K562 (cell line): ENCODE results near the gene ADK. TPM values are rescaled to one million over a fixed set of nuclear protein-coding genes. Genes with fewer than 3 reads are reported as not detected.

Experiments
- ATAC-seq: fragments of 200-7000 bp; cut with Tn5 transposase; 3 replicates; pipeline ENCODE4 v1.9.1; 2020; ENCODE audit warnings: moderate library complexity
- BruUV-seq: library from RNA; stranded (reverse); fragments of 400-500 nt; replicated peaks from 2 replicates; lab custom pipeline; 2021; lab: Mats Ljungman, UMichigan
- CTCF ChIA-PET: fragments of 300-600 bp; formaldehyde crosslinking; extraction: SDS; loops from one replicate; lab custom pipeline; 2021; ENCODE audit warnings: low intra/inter-chr PET ratio; lab: Yijun Ruan, JAX
- POLR2A ChIA-PET: fragments of 300-600, 350-650 bp; sonication (Branson Sonifier 250); formaldehyde crosslinking; extraction: SDS; loops from one replicate; lab custom pipeline; 2021; ENCODE audit warnings: antibody characterized with exemption, inconsistent platforms; lab: Yijun Ruan, JAX
- DNase-seq, 4 experiments: peaks; one replicate each; pipeline versions ENCODE4 v3.0.0 to v3.0.0-alpha.2; 2011 to 2018; ENCODE audit warnings: low spot score in 3 of 4, mixed read lengths in 3 of 4; ENCODE audit errors: extremely low read depth in 1 of 4
- FAIRE-seq: peaks from 2 replicates; lab custom pipeline; 2011; peaks lifted over from hg19 to GRCh38; lab: Jason Lieb, UNC
- H2AFZ ChIP-seq: 2 replicates; pipeline ENCODE4 v1.6.0; 2011; ENCODE audit warnings: low read depth, low read length, control low read depth, inconsistent platforms
- H3K27ac ChIP-seq: fragments of 200-600 bp; 3 replicates; pipeline ENCODE4 v1.8.0; 2011; ENCODE audit warnings: low read depth, mild to moderate bottlenecking, control low read depth, inconsistent platforms, low read length, moderate library complexity, mixed read lengths; ENCODE audit errors: extremely low read depth
- H3K27me3 ChIP-seq, 2 experiments: fragments of 300-600 bp in 1 of 2; 2 replicates in 1 of 2; 3 replicates in 1 of 2; pipeline versions ENCODE4 v1.6.0 to v1.8.0; 2011; ENCODE audit warnings: inconsistent platforms in 2 of 2, low read length in 2 of 2, mild to moderate bottlenecking in 1 of 2, mixed read lengths in 1 of 2, moderate library complexity in 1 of 2; ENCODE audit not compliant: control insufficient read depth in 2 of 2, insufficient read depth in 2 of 2
- H3K36me3 ChIP-seq: fragments of 300-600 bp; 3 replicates; pipeline ENCODE4 v1.8.0; 2011; ENCODE audit warnings: mild to moderate bottlenecking, low read length, inconsistent platforms; ENCODE audit not compliant: control insufficient read depth, insufficient read depth
- H3K4me1 ChIP-seq, 2 experiments: fragments of 200-600 bp in 1 of 2; replicated peaks in 1 of 2; 2 replicates in 1 of 2; 3 replicates in 1 of 2; pipeline versions ENCODE4 v1.5.1 to v1.8.0; 2011; ENCODE audit warnings: inconsistent platforms in 2 of 2, low read length in 2 of 2, mild to moderate bottlenecking in 1 of 2, mixed read lengths in 1 of 2, moderate library complexity in 1 of 2; ENCODE audit not compliant: control insufficient read depth in 2 of 2, insufficient read depth in 2 of 2
- H3K4me2 ChIP-seq: 2 replicates; pipeline ENCODE4 v1.6.1; 2011; ENCODE audit warnings: low read length, control low read depth, inconsistent platforms, mixed read lengths; ENCODE audit not compliant: insufficient read depth
- H3K4me3 ChIP-seq: fragments of 200-600 bp; sonication (generic), shearing (Covaris generic); 2 replicates; pipeline ENCODE4 v1.5.1; 2016; ENCODE audit warnings: control low read depth, inconsistent platforms
- H3K79me2 ChIP-seq: fragments of 200-600 bp; 3 replicates; pipeline ENCODE4 v1.8.0; 2011; ENCODE audit warnings: low read length, inconsistent platforms; ENCODE audit not compliant: control insufficient read depth, insufficient read depth
- H3K9ac ChIP-seq, 2 experiments: 2 replicates each; pipeline versions ENCODE4 v1.6.0 to v1.6.1; 2011; ENCODE audit warnings: low read depth in 2 of 2, low read length in 2 of 2, control low read depth in 1 of 2, inconsistent platforms in 1 of 2, mild to moderate bottlenecking in 1 of 2, mixed read lengths in 1 of 2; ENCODE audit not compliant: insufficient read depth in 1 of 2
- H3K9me1 ChIP-seq: one replicate; pipeline ENCODE4 v1.6.0; 2011; ENCODE audit warnings: inconsistent platforms, mild to moderate bottlenecking, low read length, moderate library complexity; ENCODE audit not compliant: control insufficient read depth, insufficient read depth
- H3K9me3 ChIP-seq: replicated peaks from 2 replicates; pipeline ENCODE4 v1.5.1; 2011; ENCODE audit warnings: low read depth, low read length, inconsistent platforms; ENCODE audit not compliant: control insufficient read depth, insufficient read depth
- H4K20me1 ChIP-seq: replicated peaks from 2 replicates; pipeline ENCODE4 v1.6.1; 2011; ENCODE audit warnings: low read length, inconsistent platforms, mixed read lengths; ENCODE audit not compliant: control insufficient read depth, insufficient read depth
- MXI1 ChIP-seq: IDR thresholded peaks from 2 replicates; pipeline ENCODE4 v1.6.1; 2011; ENCODE audit warnings: low read depth, mild to moderate bottlenecking, improper control_type of control experiment, low read length
- TRIM28 ChIP-seq: fragments of 450-650 bp; IDR thresholded peaks from 2 replicates; pipeline ENCODE4 v1.6.1; 2017
- ZNF384 ChIP-seq: IDR thresholded peaks from 2 replicates; pipeline ENCODE4 v1.6.1; 2012; ENCODE audit warnings: low read depth, low read length, improper control_type of control experiment
- ZNF398 ChIP-seq: fragments of 250-450 bp; sonication (Bioruptor Pico); IDR thresholded peaks from 2 replicates; pipeline ENCODE4 v1.8.0; 2021; ENCODE audit warnings: moderate library complexity, mild to moderate bottlenecking, inconsistent platforms
- ZNF589 ChIP-seq: fragments of 200-800 bp; sonication (Bioruptor generic); IDR thresholded peaks from 2 replicates; pipeline ENCODE4 v1.6.1; 2016; ENCODE audit warnings: low read depth, missing genetic modification characterization, missing compliant biosample characterization
- ZNF766 ChIP-seq: fragments of 200-800 bp; sonication (Bioruptor generic); conservative IDR thresholded peaks from 2 replicates; pipeline ENCODE4 v1.6.1; 2016; ENCODE audit warnings: missing genetic modification characterization, missing compliant biosample characterization
- WGBS: fragments of 100-300 bp; shearing (Covaris generic); methylation state at CpG from one replicate; pipeline ENCODE4 v1.1.6; 2016; ENCODE audit warnings: low coverage, mixed read lengths; ENCODE audit not compliant: insufficient coverage; ENCODE audit errors: missing lambda C conversion rate; 5-methylcytosine and 5-hydroxymethylcytosine counted together
- in situ Hi-C: fragments of 300-500 bp; cut with MboI; formaldehyde crosslinking; loops from 4 replicates; pipeline ENCODE4 v1.15.0; 2018; ENCODE audit warnings: inconsistent platforms, mixed read lengths
- intact Hi-C: fragments of 100-400 bp; cut with micrococcal nuclease; formaldehyde crosslinking; loops from 2 replicates; pipeline ENCODE4 v1.14.2; 2022
- polyA plus RNA-seq, 8 experiments: library from polyadenylated mRNA; depleted of rRNA in 4 of 8; stranded (reverse) in 5 of 8; unstranded in 3 of 8; fragments of >200 nt; fragmentation: Nextera tagmentation in 2 of 8; fragmentation: Illumina TruSeq in 1 of 8; extraction: Ambion mirVana in 2 of 8; extraction: Trizol in 1 of 8; gene quantifications; 2 replicates each; pipeline versions ENCODE4 v1.2.1 to v1.2.3, GENCODE V29; 2011 to 2014; ENCODE audit warnings: inconsistent platforms in 1 of 8, missing spikeins in 1 of 8
- total RNA-seq, 7 experiments: library from RNA; depleted of rRNA in 6 of 7; stranded (reverse); fragments of >200 nt in 6 of 7; fragmentation: Illumina TruSeq in 2 of 7; extraction: Trizol in 2 of 7; gene quantifications; 2 replicates each; pipeline versions ENCODE4 v1.2.1 to v1.2.3, GENCODE V29; 2011 to 2021; ENCODE audit warnings: low replicate concordance in 1 of 7

ADK gene
- total and polyA plus RNA-seq, 9 of the 15 experiments (the other 6 are each of a cell fraction or from before 2014, with no cell fraction given), result 54.2 to 97.8 (median 73.6) TPM

GRCh38 chr10:74394416-74394969, 243.5 kb downstream of the ADK start:
- H3K4me1 ChIP-seq, result no peaks in the 10 kb centered on the region
- FAIRE-seq (no peak), ATAC-seq (no peak), DNase-seq (no peak)
- ChIA-PET POLR2A (interaction anchor here (1.5 kb wide), 1 partner anchor 119 kb away, joined by 5 read pairs; no protein-coding TSS in a partner anchor), CTCF (no interaction called here)
- whole genome bisulfite sequencing, result 79% methylated on average over 3 of the region's 3 CpGs
- H4K20me1 ChIP-seq, result no peaks in the 10 kb centered on the region
- intact Hi-C loops, result no loop called here
- in situ Hi-C loops, result no loop called here
- peaks cover 15% of the 10 kb centered on the region; the same call in 1 of the 3 replicates for H3K36me3 ChIP-seq
- H3K4me2 ChIP-seq, result no peak overlapping the region
- H3K27me3 ChIP-seq, result no peaks in the 10 kb centered on the region
- H3K27ac ChIP-seq, result no peak overlapping the region
- no peaks in the 10 kb centered on the region for H3K9me1 ChIP-seq
- no peaks in the 10 kb centered on the region for H3K79me2 ChIP-seq
- H3K9me3 ChIP-seq, result no peaks in the 10 kb centered on the region
- no peak for TF ChIP-seq MXI1
- no peak for TF ChIP-seq TRIM28
- no peak for TF ChIP-seq ZNF398 (CRISPR knock-in tag)
- TF ChIP-seq ZNF766 (CRISPR knock-in tag), result no peak
- TF ChIP-seq ZNF589 (CRISPR knock-in tag), result no peak
- TF ChIP-seq ZNF384, result no peak
- no TSS peak for BruUV-seq
- no peak overlapping the region for H3K4me3 ChIP-seq
- no peak overlapping the region for H3K9ac ChIP-seq
- H2AFZ ChIP-seq, result no peak overlapping the region
